HG02884 (cell line): ENCODE results near the gene THAP4.

Experiments used
- ATAC-seq: cut with Tn5 transposase; IDR thresholded peaks from one replicate; pipeline ENCODE4 v1.9.1; 2021; ENCODE audit warnings: mild to moderate bottlenecking, moderate library complexity; ENCODE audit not compliant: unreplicated experiment

The THAP4 gene

GRCh38 chr2:241615041-241615440 is 21.9 kb downstream of the THAP4 start:
- ATAC-seq = no peak

- no peak for ATAC-seq
These were observed 23.8 kb downstream of the THAP4 start for GRCh38 chr2:241613017-241613780.

- no peak for ATAC-seq
These were observed 24.6 kb downstream of the THAP4 start for GRCh38 chr2:241612156-241613016.

GRCh38 chr2:241611062-241611461 is 25.9 kb downstream of the THAP4 start:
- ATAC-seq = no peak

GRCh38 chr2:241609859-241610793 is 26.8 kb downstream of the THAP4 start:
- peak; percentile 79 for ATAC-seq

GRCh38 chr2:241608881-241609280 is 28.1 kb downstream of the THAP4 start:
- ATAC-seq = no peak

- no peak for ATAC-seq
These were observed 29.6 kb downstream of the THAP4 start for GRCh38 chr2:241607162-241607885.

- ATAC-seq = no peak
These were observed 30.8 kb downstream of the THAP4 start for GRCh38 chr2:241606186-241606585.

- ATAC-seq = no peak
These were observed 33.3 kb downstream of the THAP4 start for GRCh38 chr2:241603686-241604085.

GRCh38 chr2:241602720-241603119 is 34.2 kb downstream of the THAP4 start:
- no peak for ATAC-seq

GRCh38 chr2:241601841-241602240 is 35.1 kb downstream of the THAP4 start:
- no peak for ATAC-seq

GRCh38 chr2:241599615-241600014 is 37.3 kb downstream of the THAP4 start:
- no peak for ATAC-seq

GRCh38 chr2:241598487-241598886 is 38.5 kb downstream of the THAP4 start:
- ATAC-seq = no peak

- ATAC-seq = no peak
These were observed 38.9 kb downstream of the THAP4 start for GRCh38 chr2:241598061-241598460.

GRCh38 chr2:241597561-241597960 is 39.4 kb downstream of the THAP4 start:
- ATAC-seq = no peak

- no peak for ATAC-seq
These were observed 41.3 kb downstream of the THAP4 start for GRCh38 chr2:241595600-241596140.

GRCh38 chr2:241593271-241593670 is 43.7 kb downstream of the THAP4 start:
- ATAC-seq = no peak

- ATAC-seq = no peak
These were observed 44.7 kb downstream of the THAP4 start for GRCh38 chr2:241592126-241592845.
